Skeletal muscle satellite cell (primary cell): Measurements from ENCODE around the gene COQ2.
"Not testable (repeated sequence)": the region's sequence is repeated elsewhere in the genome, so short reads cannot be mapped to it uniquely, and the experiment has no call there.

Experiments
- H3K27me3 ChIP-seq: 2 replicates; pipeline ENCODE4 v1.7.0; 2013; ENCODE audit warnings: low read length; ENCODE audit not compliant: control insufficient read depth, insufficient read depth
- H3K36me3 ChIP-seq: 2 replicates; pipeline ENCODE4 v1.7.0; 2013; ENCODE audit warnings: mild to moderate bottlenecking, control low read depth, low read length; ENCODE audit not compliant: insufficient read depth
- H3K4me1 ChIP-seq: 2 replicates; pipeline ENCODE4 v1.7.0; 2013; ENCODE audit warnings: low read length; ENCODE audit not compliant: control insufficient read depth, insufficient read depth
- H3K4me2 ChIP-seq: 2 replicates; pipeline ENCODE4 v1.7.0; 2013; ENCODE audit warnings: mild to moderate bottlenecking, low read length
- H3K4me3 ChIP-seq: 2 replicates; pipeline ENCODE4 v1.7.0; 2013; ENCODE audit warnings: low read length
- H3K9ac ChIP-seq: 2 replicates; pipeline ENCODE4 v1.7.0; 2013; ENCODE audit warnings: mild to moderate bottlenecking, low read depth, low read length, moderate library complexity
- H3K9me3 ChIP-seq: replicated peaks from 2 replicates; pipeline ENCODE4 v1.7.0; 2013; ENCODE audit warnings: mild to moderate bottlenecking, control low read depth, low read length

COQ2 gene

GRCh38 chr4:83240379-83240875 is 44.2 kb downstream of the COQ2 start:
- Histone ChIP-seq H3K9ac (no peak overlapping the region), H3K4me1 (no peaks in the 10 kb centered on the region), H3K9me3 (no peaks in the 10 kb centered on the region), H3K4me3 (no peak overlapping the region), H3K36me3 (no peaks in the 10 kb centered on the region), H3K4me2 (no peak overlapping the region), H3K27me3 (no peaks in the 10 kb centered on the region)

GRCh38 chr4:83238393-83239248 is 46.0 kb downstream of the COQ2 start:
- no peaks in the 10 kb centered on the region for H3K36me3 ChIP-seq

GRCh38 chr4:83237591-83237990 is 47.0 kb downstream of the COQ2 start:
- Histone ChIP-seq H3K36me3 (no peaks in the 10 kb centered on the region), H3K4me3 (no peak overlapping the region), H3K9ac (no peak overlapping the region), H3K9me3 (no peaks in the 10 kb centered on the region), H3K4me2 (no peak overlapping the region), H3K27me3 (no peaks in the 10 kb centered on the region), H3K4me1 (no peaks in the 10 kb centered on the region)

More at GRCh38 chr4:83238393-83239248, 46.0 kb downstream of the COQ2 start:
- Histone ChIP-seq H3K4me1 (no peaks in the 10 kb centered on the region), H3K9me3 (no peaks in the 10 kb centered on the region), H3K9ac (no peak overlapping the region), H3K27me3 (no peaks in the 10 kb centered on the region), H3K4me2 (no peak overlapping the region), H3K4me3 (no peak overlapping the region)

GRCh38 chr4:83235645-83236133 is 48.9 kb downstream of the COQ2 start:
- H3K4me2 ChIP-seq, H3K9ac ChIP-seq, H3K4me3 ChIP-seq, H3K9me3 ChIP-seq, H3K36me3 ChIP-seq, H3K4me1 ChIP-seq, H3K27me3 ChIP-seq: not testable (repeated sequence)

GRCh38 chr4:83234902-83235644 is 49.5 kb downstream of the COQ2 start:
- no peaks in the 10 kb centered on the region for H3K27me3 ChIP-seq

GRCh38 chr4:83234387-83234786 is 50.2 kb downstream of the COQ2 start:
- H3K4me2 ChIP-seq, H3K9me3 ChIP-seq, H3K9ac ChIP-seq, H3K4me1 ChIP-seq, H3K36me3 ChIP-seq, H3K4me3 ChIP-seq, H3K27me3 ChIP-seq: not testable (repeated sequence)

More at GRCh38 chr4:83234902-83235644, 49.5 kb downstream of the COQ2 start:
- Histone ChIP-seq H3K36me3 (no peaks in the 10 kb centered on the region), H3K4me2 (no peak overlapping the region), H3K4me1 (peaks cover 9% of the 10 kb centered on the region), H3K4me3 (no peak overlapping the region), H3K9ac (no peak overlapping the region), H3K9me3 (no peaks in the 10 kb centered on the region)

GRCh38 chr4:83232082-83232481 is 52.5 kb downstream of the COQ2 start:
- Histone ChIP-seq H3K4me1 (peaks cover 9% of the 10 kb centered on the region), H3K9ac (no peak overlapping the region), H3K4me2 (no peak overlapping the region), H3K36me3 (no peaks in the 10 kb centered on the region), H3K4me3 (no peak overlapping the region), H3K27me3 (no peaks in the 10 kb centered on the region), H3K9me3 (no peaks in the 10 kb centered on the region)

- Histone ChIP-seq H3K36me3 (no peaks in the 10 kb centered on the region), H3K9ac (no peak overlapping the region), H3K4me3 (no peak overlapping the region), H3K9me3 (no peaks in the 10 kb centered on the region), H3K27me3 (no peaks in the 10 kb centered on the region), H3K4me1 (peaks cover 9% of the 10 kb centered on the region), H3K4me2 (no peak overlapping the region)
Measured at GRCh38 chr4:83231620-83232076, 53.0 kb downstream of the COQ2 start.

- Histone ChIP-seq H3K4me2 (no peak overlapping the region), H3K27me3 (no peaks in the 10 kb centered on the region), H3K4me3 (no peak overlapping the region), H3K4me1 (peaks cover 9% of the 10 kb centered on the region), H3K9ac (no peak overlapping the region), H3K36me3 (no peaks in the 10 kb centered on the region), H3K9me3 (no peaks in the 10 kb centered on the region)
Measured at GRCh38 chr4:83230928-83231327, 53.7 kb downstream of the COQ2 start.

- Histone ChIP-seq H3K36me3 (no peaks in the 10 kb centered on the region), H3K9me3 (no peaks in the 10 kb centered on the region), H3K4me2 (no peak overlapping the region), H3K4me3 (no peak overlapping the region), H3K4me1 (peaks cover 9% of the 10 kb centered on the region), H3K27me3 (no peaks in the 10 kb centered on the region), H3K9ac (no peak overlapping the region)
Measured at GRCh38 chr4:83229791-83230190, 54.8 kb downstream of the COQ2 start.

- no peaks in the 10 kb centered on the region for H3K27me3 ChIP-seq
- H3K4me3 ChIP-seq = no peak overlapping the region
- no peaks in the 10 kb centered on the region for H3K9me3 ChIP-seq
- H3K4me2 ChIP-seq = no peak overlapping the region
- H3K9ac ChIP-seq = no peak overlapping the region
- H3K36me3 ChIP-seq = no peaks in the 10 kb centered on the region
- H3K4me1 ChIP-seq = peaks cover 9% of the 10 kb centered on the region
Measured at GRCh38 chr4:83228231-83228630, 56.4 kb downstream of the COQ2 start.
